GM19240 (cell line): Measurements from ENCODE around the gene ZFAND2B.
"Not testable (repeated sequence)": the region's sequence is repeated elsewhere in the genome, so short reads cannot be mapped to it uniquely, and the experiment has no call there.

Experiments
- DNase-seq: peaks from one replicate; pipeline ENCODE4 v3.0.0; 2011; ENCODE audit warnings: low spot score; ENCODE audit not compliant: insufficient read length

The ZFAND2B gene

GRCh38 chr2:219175928-219176817 is 30.4 kb upstream of the ZFAND2B start:
- DNase-seq: no peak

- peak; percentile 82 for DNase-seq
Observed at GRCh38 chr2:219176818-219177551, 29.6 kb upstream of the ZFAND2B start, which contains the start of gene CNPPD1. TSS of gene CNPPD1 (minus strand) at chr2:219176925. CDS start at chr2:219176828, 97 bp downstream.

GRCh38 chr2:219177552-219178376 is 28.8 kb upstream of the ZFAND2B start, which contains the start of gene RETREG2:
TSS of gene RETREG2 (plus strand) at chr2:219178275. CDS start at chr2:219178353, 78 bp downstream.
- DNase-seq: peak; percentile 84

- DNase-seq: no peak
Observed at GRCh38 chr2:219178377-219179175, 28.0 kb upstream of the ZFAND2B start.

- DNase-seq: no peak
Observed at GRCh38 chr2:219179601-219180465, 26.7 kb upstream of the ZFAND2B start.

GRCh38 chr2:219180961-219181360 is 25.6 kb upstream of the ZFAND2B start:
- DNase-seq: no peak

GRCh38 chr2:219181531-219181930 is 25.1 kb upstream of the ZFAND2B start:
- DNase-seq: no peak

GRCh38 chr2:219182331-219183150 is 24.0 kb upstream of the ZFAND2B start:
- no peak for DNase-seq

GRCh38 chr2:219183151-219183772 is 23.3 kb upstream of the ZFAND2B start:
- no peak for DNase-seq

GRCh38 chr2:219184121-219184520 is 22.5 kb upstream of the ZFAND2B start:
- DNase-seq: no peak

GRCh38 chr2:219186754-219187456 is 19.7 kb upstream of the ZFAND2B start:
- DNase-seq: no peak

- no peak for DNase-seq
Observed at GRCh38 chr2:219197388-219197787, 9.2 kb upstream of the ZFAND2B start.

GRCh38 chr2:219198974-219199373 is 7.6 kb upstream of the ZFAND2B start:
- no peak for DNase-seq

- DNase-seq: no peak
Observed at GRCh38 chr2:219199470-219200211, 6.9 kb upstream of the ZFAND2B start.

- not testable (repeated sequence) for DNase-seq
Observed at GRCh38 chr2:219200502-219201326, 5.9 kb upstream of the ZFAND2B start.

GRCh38 chr2:219201331-219201730 is 5.3 kb upstream of the ZFAND2B start:
- not testable (repeated sequence) for DNase-seq
